Fibroblast of gingiva (primary cell): ENCODE measurements around the gene MORN1.

Source experiments
- DNase-seq: peaks from one replicate; pipeline ENCODE4 v3.0.0-alpha.2; 2011; ENCODE audit warnings: low read depth

The MORN1 gene

GRCh38 chr1:2318314-2319278 is 72.8 kb downstream of the MORN1 start:
- DNase-seq, result no peak

DNA sequence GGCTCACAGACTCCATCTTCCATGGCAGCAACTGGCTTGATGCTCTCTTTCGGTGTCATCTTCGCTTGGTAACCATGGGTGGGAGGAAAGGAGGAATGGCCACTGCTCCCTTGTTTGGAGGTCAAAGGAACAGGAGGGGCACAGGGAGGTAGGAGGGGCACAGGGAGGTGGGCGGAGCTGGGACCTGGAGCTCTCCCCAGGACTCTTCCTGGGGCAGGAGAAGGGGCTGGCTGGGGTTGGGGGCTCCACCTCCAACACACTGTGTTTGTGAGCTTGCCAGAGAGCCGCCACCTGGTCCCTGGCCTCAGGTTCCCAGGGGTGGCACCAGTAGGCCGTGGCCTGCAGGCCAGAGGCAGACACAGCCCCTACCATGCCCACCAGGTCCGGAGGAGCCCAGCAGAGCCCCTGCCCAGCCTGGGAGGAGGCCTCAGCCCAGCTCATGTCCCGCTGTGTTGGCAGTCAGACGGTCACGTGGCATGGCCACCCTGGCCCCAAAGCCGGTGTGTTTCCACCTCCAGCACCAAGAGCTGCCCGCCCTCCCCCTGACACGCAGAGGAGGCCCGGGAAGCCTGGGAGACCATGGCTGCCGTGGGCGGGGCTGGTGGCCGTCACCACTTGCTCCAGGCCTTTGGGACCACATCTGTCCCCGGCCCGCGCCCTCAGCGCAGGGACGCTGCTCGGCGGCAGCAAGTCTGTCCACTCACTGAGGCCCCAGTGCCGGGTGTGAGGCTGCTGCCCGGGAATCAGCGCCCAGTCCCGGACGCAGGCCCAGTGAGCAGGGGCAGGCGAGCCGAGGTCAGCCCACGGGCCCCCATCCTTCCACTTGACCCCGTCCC is 73.9 kb downstream of the MORN1 start:
- DNase-seq, result no peak

- DNase-seq, result no peak
Observed at GRCh38 chr1:2316451-2316961, 74.8 kb downstream of the MORN1 start.

GRCh38 chr1:2315674-2316450 is 75.5 kb downstream of the MORN1 start:
- no peak for DNase-seq

GRCh38 chr1:2314803-2315673 is 76.3 kb downstream of the MORN1 start:
- peak; percentile 26 for DNase-seq

DNA sequence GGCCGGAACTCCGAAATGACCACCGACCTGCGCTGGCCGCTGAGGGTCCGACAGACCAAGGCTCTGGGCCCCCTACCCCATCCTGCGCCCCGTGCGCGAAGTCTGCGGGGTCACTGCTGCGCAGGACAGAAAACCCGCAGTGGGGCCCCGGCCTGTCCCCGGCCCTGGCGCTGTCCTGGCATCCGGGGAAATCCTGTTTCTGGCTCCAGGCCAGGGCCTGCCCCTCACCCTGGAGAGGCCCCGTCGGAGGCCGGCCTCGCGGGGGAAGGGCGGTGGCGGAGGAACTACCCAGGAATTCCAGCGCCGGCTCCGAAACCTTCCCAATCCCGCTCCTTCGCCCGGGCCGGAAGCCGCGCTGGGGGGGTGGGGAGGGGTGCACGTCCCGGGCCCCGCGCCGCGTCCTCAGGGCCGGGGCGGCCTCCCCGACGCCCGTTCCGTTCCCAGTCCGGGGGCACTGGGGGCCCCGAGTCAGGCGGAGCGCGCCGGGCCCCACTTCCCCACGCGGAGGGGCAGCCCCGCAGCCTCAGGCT is 77.0 kb downstream of the MORN1 start:
- DNase-seq, result peak; percentile 49

- DNase-seq, result no peak
Observed at GRCh38 chr1:2313651-2314261, 77.6 kb downstream of the MORN1 start.

- DNase-seq, result no peak
Observed at GRCh38 chr1:2312515-2313301, 78.6 kb downstream of the MORN1 start.

DNA sequence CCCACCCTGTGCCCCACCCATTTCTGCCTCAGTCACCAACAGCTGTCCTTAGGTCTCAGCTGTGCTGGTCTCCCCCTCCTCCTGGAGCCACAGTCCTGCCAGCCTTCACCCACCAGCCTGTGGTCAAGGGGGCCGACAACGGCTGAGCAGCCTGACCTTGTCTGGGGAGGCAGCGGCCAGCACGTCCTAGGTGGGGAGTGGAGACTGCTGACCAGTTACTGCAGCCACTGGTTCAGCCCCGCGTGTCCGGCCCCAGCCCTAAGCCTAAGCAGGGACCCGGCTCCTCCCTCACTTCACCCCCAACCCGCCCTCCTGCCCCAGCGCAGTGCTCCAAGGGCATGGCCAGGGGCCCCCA is 79.2 kb downstream of the MORN1 start:
- DNase-seq, result no peak

- peak; percentile 34 for DNase-seq
Observed at GRCh38 chr1:2311184-2312032, 79.9 kb downstream of the MORN1 start.

DNA sequence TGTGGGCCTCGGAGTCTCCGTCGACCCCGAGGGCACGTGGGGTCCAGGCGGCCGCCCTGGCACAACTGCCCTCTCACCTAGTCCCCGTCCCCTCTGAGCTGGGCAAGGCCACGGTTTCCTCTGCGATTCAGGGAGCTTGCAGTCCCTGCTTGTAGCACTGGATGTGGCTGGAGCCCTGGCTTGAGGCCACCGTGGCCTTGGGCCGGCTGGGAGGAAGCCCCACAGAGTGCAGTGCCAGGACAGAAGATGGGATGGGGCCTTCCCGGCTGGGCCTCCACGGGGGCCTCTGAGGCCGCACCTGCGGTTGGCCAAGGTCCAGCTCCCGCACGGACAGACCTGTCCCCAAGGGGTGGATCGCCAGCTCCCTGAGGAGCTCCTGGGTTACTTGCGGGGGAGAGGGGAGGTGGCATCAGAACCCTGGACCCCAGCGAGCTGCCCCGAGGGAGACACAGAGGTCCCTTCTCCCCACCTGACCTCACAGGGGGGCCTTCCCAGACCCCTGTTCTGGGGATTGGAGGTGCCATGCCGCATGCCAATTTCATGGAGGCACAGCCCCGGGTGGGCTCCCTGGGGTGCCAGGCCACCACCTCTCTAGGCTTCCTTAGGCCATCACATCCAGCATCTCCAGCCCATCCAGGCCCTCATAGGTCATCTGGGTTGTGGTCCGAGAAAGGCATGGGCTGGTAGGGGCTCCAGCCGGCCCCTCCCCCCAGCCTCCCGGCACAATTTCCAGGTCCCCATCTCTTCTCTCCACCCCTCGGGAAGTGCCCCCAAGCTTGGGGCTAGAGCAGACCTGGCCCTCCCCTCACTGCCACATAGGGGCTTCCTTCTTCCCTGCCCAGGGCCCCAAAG is 80.8 kb downstream of the MORN1 start:
- no peak for DNase-seq

GRCh38 chr1:2308844-2309243 is 82.5 kb downstream of the MORN1 start:
- DNase-seq, result no peak

DNA sequence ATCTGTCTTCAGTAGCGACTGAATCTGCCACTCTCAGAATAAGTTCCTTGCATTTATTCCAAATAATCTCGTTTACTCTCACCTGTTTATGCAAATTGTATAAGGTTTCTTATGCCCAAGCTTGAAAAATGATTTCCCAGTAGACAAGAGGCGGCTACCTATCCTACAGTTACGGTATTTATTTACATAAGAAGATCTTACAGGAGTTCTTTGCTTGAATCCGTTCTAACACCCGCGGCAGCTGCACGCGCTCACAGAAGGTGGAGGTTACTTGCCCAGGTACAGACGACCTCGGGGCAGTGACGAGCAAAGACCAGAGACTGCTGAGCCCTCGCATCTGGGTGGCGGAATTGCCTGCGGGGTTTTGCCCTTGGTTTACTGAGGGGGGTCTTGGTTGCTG is 83.4 kb downstream of the MORN1 start:
- DNase-seq, result no peak

- DNase-seq, result no peak
Observed at GRCh38 chr1:2307064-2307605, 84.2 kb downstream of the MORN1 start.

GRCh38 chr1:2306151-2306978 is 85.0 kb downstream of the MORN1 start:
- DNase-seq, result no peak

DNA sequence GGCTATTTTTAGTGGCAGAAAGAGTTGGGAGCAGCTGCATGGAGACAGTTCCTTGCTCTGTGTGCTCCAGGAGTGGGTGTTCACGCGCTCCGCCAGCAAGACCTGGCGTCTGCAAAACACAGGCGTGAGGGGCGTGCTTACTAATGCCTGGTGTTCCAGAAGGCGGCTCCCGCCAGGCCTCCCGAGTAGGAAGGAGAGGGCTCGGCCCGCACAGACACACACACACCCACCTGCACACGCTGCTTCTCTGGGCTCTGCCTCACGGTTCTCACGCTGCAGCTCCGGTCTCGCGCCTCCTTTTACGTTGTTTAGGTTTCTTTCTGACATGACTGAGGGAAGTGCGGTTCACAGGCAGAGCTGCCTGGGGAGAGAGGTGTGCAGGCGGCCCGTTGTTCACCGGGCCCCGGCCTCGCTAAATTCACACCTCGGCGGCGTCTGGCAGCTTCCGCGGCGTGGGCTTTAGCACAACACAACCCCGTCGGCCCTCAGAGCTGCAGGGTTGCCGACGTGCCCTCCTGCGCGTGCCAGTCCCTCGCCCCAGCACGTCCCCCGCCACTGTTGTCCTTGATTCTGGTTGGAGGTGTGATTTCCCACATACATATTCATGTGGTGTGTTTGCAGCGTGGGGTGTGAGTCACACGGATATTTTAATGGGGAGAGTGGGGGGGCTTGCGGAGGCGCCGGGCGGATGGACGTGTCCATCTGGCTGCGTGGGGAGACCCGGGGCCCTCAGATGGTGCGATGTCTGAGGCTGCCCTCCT is 86.3 kb downstream of the MORN1 start:
- DNase-seq, result no peak
